ENCODE data around the gene ARNT2.

Gene ARNT2

GRCh38 chr15:80426316-80426715, 22.1 kb downstream of the ARNT2 start:
- TF ChIP-seq, protein P1, sequence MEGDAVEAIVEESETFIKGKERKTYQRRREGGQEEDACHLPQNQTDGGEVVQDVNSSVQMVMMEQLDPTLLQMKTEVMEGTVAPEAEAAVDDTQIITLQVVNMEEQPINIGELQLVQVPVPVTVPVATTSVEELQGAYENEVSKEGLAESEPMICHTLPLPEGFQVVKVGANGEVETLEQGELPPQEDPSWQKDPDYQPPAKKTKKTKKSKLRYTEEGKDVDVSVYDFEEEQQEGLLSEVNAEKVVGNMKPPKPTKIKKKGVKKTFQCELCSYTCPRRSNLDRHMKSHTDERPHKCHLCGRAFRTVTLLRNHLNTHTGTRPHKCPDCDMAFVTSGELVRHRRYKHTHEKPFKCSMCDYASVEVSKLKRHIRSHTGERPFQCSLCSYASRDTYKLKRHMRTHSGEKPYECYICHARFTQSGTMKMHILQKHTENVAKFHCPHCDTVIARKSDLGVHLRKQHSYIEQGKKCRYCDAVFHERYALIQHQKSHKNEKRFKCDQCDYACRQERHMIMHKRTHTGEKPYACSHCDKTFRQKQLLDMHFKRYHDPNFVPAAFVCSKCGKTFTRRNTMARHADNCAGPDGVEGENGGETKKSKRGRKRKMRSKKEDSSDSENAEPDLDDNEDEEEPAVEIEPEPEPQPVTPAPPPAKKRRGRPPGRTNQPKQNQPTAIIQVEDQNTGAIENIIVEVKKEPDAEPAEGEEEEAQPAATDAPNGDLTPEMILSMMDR (IDR thresholded peaks at IDR 0.05; ENCODE audit: extremely low read depth, insufficient read depth, missing control alignments), result no peak
- in situ Hi-C loops (cut with MboI; ENCODE audit: low pct_unique_long_range_greater_than_20kb, low sequenced_read_pairs, unreplicated experiment), result no loop called here
- no peak for DNase-seq (ENCODE audit: low spot score)

GRCh38 chr15:80429964-80430363, 25.8 kb downstream of the ARNT2 start:
- TF ChIP-seq, protein P1 (IDR thresholded peaks at IDR 0.05; ENCODE audit: extremely low read depth, insufficient read depth, missing control alignments), result no peak
- in situ Hi-C loops (cut with MboI; ENCODE audit: low pct_unique_long_range_greater_than_20kb, low sequenced_read_pairs, unreplicated experiment), result no loop called here
- DNase-seq (ENCODE audit: low spot score), result no peak

GRCh38 chr15:80431635-80432344, 27.6 kb downstream of the ARNT2 start:
- TF ChIP-seq, protein P1 (IDR thresholded peaks at IDR 0.05; ENCODE audit: extremely low read depth, insufficient read depth, missing control alignments), result no peak
- no peak for DNase-seq (ENCODE audit: low spot score)
- in situ Hi-C loops (cut with MboI; ENCODE audit: low pct_unique_long_range_greater_than_20kb, low sequenced_read_pairs, unreplicated experiment), result no loop called here

GRCh38 chr15:80432345-80432702, 28.1 kb downstream of the ARNT2 start:
- no peak for DNase-seq (ENCODE audit: low spot score)
- in situ Hi-C loops (cut with MboI; ENCODE audit: low pct_unique_long_range_greater_than_20kb, low sequenced_read_pairs, unreplicated experiment), result no loop called here
- TF ChIP-seq, protein P1 (IDR thresholded peaks at IDR 0.05; ENCODE audit: extremely low read depth, insufficient read depth, missing control alignments), result no peak

- TF ChIP-seq, protein P1 (IDR thresholded peaks at IDR 0.05; ENCODE audit: extremely low read depth, insufficient read depth, missing control alignments), result no peak
- in situ Hi-C loops (cut with MboI; ENCODE audit: low pct_unique_long_range_greater_than_20kb, low sequenced_read_pairs, unreplicated experiment), result no loop called here
- no peak for DNase-seq (ENCODE audit: low spot score)
These were observed 29.7 kb downstream of the ARNT2 start for GRCh38 chr15:80433836-80434235.

DNA sequence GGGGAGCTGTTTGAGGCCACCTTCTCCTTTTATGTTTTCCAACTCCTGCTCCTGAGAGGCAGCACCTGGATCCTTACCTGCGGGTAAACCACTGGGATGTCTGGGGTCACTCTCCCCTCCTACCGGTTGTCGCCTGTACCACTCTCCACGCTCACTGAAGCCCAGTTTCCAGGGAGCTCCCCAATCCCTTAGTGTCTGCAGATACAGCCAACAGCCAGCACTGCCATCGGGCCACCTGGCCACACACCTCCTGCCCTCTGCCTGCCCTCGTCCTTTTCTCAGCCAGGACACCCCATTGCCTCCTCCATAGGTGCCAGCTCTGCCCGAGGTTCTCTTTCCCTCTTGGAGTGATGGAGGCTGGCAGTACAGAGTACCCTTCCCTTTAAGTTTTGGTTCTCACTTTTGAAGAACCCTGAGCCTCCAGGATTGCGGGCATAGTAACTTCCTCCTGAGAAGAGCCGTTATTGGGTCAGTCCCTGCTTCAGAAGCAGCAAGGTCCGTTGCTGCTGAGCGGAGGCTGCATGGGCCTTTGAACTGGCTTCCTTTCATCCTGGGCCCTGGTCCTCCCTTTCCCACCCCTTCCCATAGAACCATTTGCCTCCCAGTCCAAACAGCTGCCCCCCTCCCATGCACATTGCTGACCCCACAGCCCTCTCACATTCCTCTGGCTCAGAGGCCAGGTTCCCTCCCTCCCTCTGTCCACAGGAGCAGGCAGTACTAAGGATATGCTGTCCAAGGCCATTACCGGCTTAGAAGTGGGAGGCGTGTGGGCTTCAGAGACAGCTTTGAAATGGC, 30.9 kb downstream of the ARNT2 start:
- TF ChIP-seq, protein P1 (IDR thresholded peaks at IDR 0.05; ENCODE audit: extremely low read depth, insufficient read depth, missing control alignments), result no peak
- in situ Hi-C loops (cut with MboI; ENCODE audit: low pct_unique_long_range_greater_than_20kb, low sequenced_read_pairs, unreplicated experiment), result no loop called here
- DNase-seq (ENCODE audit: low spot score), result no peak
